H9 (cell line): Measurements from ENCODE around the gene AKAP1. TPM values are rescaled to one million over a fixed set of nuclear protein-coding genes. Genes with fewer than 3 reads are reported as not detected.

Experiments
- DNase-seq: peaks from one replicate; pipeline ENCODE4 v3.0.0-alpha.2; 2017
- H2AFZ ChIP-seq: one replicate; pipeline ENCODE4 v1.6.1; 2013; ENCODE audit warnings: mild to moderate bottlenecking, low read length, control low read depth, moderate library complexity
- H2AK5ac ChIP-seq: 2 replicates; pipeline ENCODE4 v1.6.1; 2013; ENCODE audit warnings: low read length, control low read depth, mixed read lengths; ENCODE audit not compliant: insufficient read length
- H2BK120ac ChIP-seq: one replicate; pipeline ENCODE4 v1.6.1; 2013; ENCODE audit warnings: low read depth, mild to moderate bottlenecking, low read length, control low read depth, inconsistent platforms; ENCODE audit not compliant: poor library complexity, severe bottlenecking
- H2BK12ac ChIP-seq: 2 replicates; pipeline ENCODE4 v1.6.1; 2013; ENCODE audit warnings: low read length, control low read depth, mixed read lengths, low read depth; ENCODE audit not compliant: insufficient read length
- H2BK15ac ChIP-seq: 2 replicates; pipeline ENCODE4 v1.6.1; 2013; ENCODE audit warnings: low read depth, low read length, control low read depth
- H2BK20ac ChIP-seq: one replicate; pipeline ENCODE4 v1.6.1; 2013; ENCODE audit warnings: low read depth, mild to moderate bottlenecking, low read length, control low read depth, inconsistent platforms; ENCODE audit not compliant: poor library complexity, severe bottlenecking
- H2BK5ac ChIP-seq: 2 replicates; pipeline ENCODE4 v1.6.1; 2013; ENCODE audit warnings: low read length, control low read depth, mixed read lengths; ENCODE audit not compliant: insufficient read length
- H3K14ac ChIP-seq: 2 replicates; pipeline ENCODE4 v1.6.1; 2013; ENCODE audit warnings: low read length, control low read depth; ENCODE audit not compliant: insufficient read depth
- H3K18ac ChIP-seq: 2 replicates; pipeline ENCODE4 v1.6.1; 2013; ENCODE audit warnings: low read depth, mild to moderate bottlenecking, mixed read lengths, low read length, control low read depth; ENCODE audit not compliant: insufficient read length
- H3K23ac ChIP-seq: 2 replicates; pipeline ENCODE4 v1.6.1; 2013; ENCODE audit warnings: low read length, control low read depth, mixed read lengths, low read depth; ENCODE audit not compliant: insufficient read length
- H3K23me2 ChIP-seq: 2 replicates; pipeline ENCODE4 v1.6.1; 2013; ENCODE audit warnings: low read depth, mild to moderate bottlenecking, mixed read lengths, low read length, control low read depth; ENCODE audit not compliant: insufficient read length, poor library complexity, severe bottlenecking
- H3K27ac ChIP-seq: 2 replicates; pipeline ENCODE4 v1.5.1; 2013; ENCODE audit warnings: low read length, control low read depth, mixed read lengths, low read depth; ENCODE audit not compliant: insufficient read length
- H3K27me3 ChIP-seq: 2 replicates; pipeline ENCODE4 v1.6.1; 2013; ENCODE audit warnings: low read length, control low read depth, inconsistent platforms; ENCODE audit not compliant: insufficient read depth
- H3K4ac ChIP-seq: 2 replicates; pipeline ENCODE4 v1.6.1; 2013; ENCODE audit warnings: low read depth, mild to moderate bottlenecking, control low read depth, inconsistent platforms, low read length, moderate library complexity
- H3K4me1 ChIP-seq: 2 replicates; pipeline ENCODE4 v1.6.1; 2013; ENCODE audit warnings: low read length, control low read depth, inconsistent platforms; ENCODE audit not compliant: insufficient read depth
- H3K4me2 ChIP-seq: 2 replicates; pipeline ENCODE4 v1.6.1; 2013; ENCODE audit warnings: low read length, control low read depth, mixed read lengths; ENCODE audit not compliant: insufficient read length, insufficient read depth
- H3K56ac ChIP-seq: 2 replicates; pipeline ENCODE4 v1.6.1; 2013; ENCODE audit warnings: low read depth, mild to moderate bottlenecking, mixed read lengths, low read length, control low read depth; ENCODE audit not compliant: insufficient read length
- H3K79me1 ChIP-seq: 2 replicates; pipeline ENCODE4 v1.6.1; 2013; ENCODE audit warnings: low read depth, mild to moderate bottlenecking, moderate library complexity, low read length, control low read depth, inconsistent platforms; ENCODE audit not compliant: insufficient read depth, poor library complexity, severe bottlenecking
- H3K79me2 ChIP-seq: 2 replicates; pipeline ENCODE4 v1.6.1; 2013; ENCODE audit warnings: low read length, control low read depth, inconsistent platforms; ENCODE audit not compliant: insufficient read depth
- H3K9ac ChIP-seq: 2 replicates; pipeline ENCODE4 v1.6.1; 2013; ENCODE audit warnings: low read length, control low read depth, mixed read lengths; ENCODE audit not compliant: insufficient read length; ENCODE audit errors: extremely low read depth
- H3K9me3 ChIP-seq: one replicate; pipeline ENCODE4 v1.6.1; 2013; ENCODE audit warnings: low read depth, low read length, inconsistent platforms; ENCODE audit not compliant: control insufficient read depth
- H3T11ph ChIP-seq: one replicate; pipeline ENCODE4 v1.6.1; 2013; ENCODE audit warnings: mild to moderate bottlenecking, low read length, control low read depth, inconsistent platforms
- H4K20me1 ChIP-seq: one replicate; pipeline ENCODE4 v1.6.1; 2013; ENCODE audit not compliant: control insufficient read depth, insufficient read length, insufficient read depth
- H4K5ac ChIP-seq: 2 replicates; pipeline ENCODE4 v1.6.1; 2013; ENCODE audit warnings: low read depth, mild to moderate bottlenecking, mixed read lengths, low read length, control low read depth; ENCODE audit not compliant: insufficient read length
- H4K8ac ChIP-seq: replicated peaks from 2 replicates; pipeline ENCODE4 v1.6.1; 2013; ENCODE audit warnings: low read length, control low read depth, mixed read lengths, low read depth; ENCODE audit not compliant: insufficient read length
- H4K91ac ChIP-seq: 2 replicates; pipeline ENCODE4 v1.6.1; 2013; ENCODE audit warnings: low read depth, mild to moderate bottlenecking, moderate library complexity, mixed read lengths, low read length, control low read depth; ENCODE audit not compliant: insufficient read length
- H3K27ac Mint-ChIP-seq, 3 experiments: 2 replicates in 2 of 3; 3 replicates in 1 of 3; pipeline ENCODE4 v1.8.0; 2020 to 2021; ENCODE audit warnings: mixed read lengths in 3 of 3, mild to moderate bottlenecking in 1 of 3, moderate library complexity in 1 of 3
- H3K27me3 Mint-ChIP-seq: 2 replicates; pipeline ENCODE4 v1.8.0; 2021; ENCODE audit warnings: low read depth, mild to moderate bottlenecking, moderate library complexity, mixed read lengths
- H3K36me3 Mint-ChIP-seq, 3 experiments: 2 replicates in 2 of 3; 3 replicates in 1 of 3; pipeline ENCODE4 v1.8.0; 2020 to 2021; ENCODE audit warnings: low read depth in 3 of 3, mixed read lengths in 3 of 3; ENCODE audit not compliant: insufficient read depth in 1 of 3
- H3K4me1 Mint-ChIP-seq, 2 experiments: 2 replicates each; pipeline ENCODE4 v1.8.0; 2020; ENCODE audit warnings: mixed read lengths in 2 of 2
- H3K4me3 Mint-ChIP-seq, 2 experiments: 2 replicates in 1 of 2; 3 replicates in 1 of 2; pipeline ENCODE4 v1.8.0; 2020 to 2021; ENCODE audit warnings: mild to moderate bottlenecking in 2 of 2, mixed read lengths in 2 of 2, moderate library complexity in 1 of 2
- H3K9me3 Mint-ChIP-seq, 2 experiments: 2 replicates in 1 of 2; 3 replicates in 1 of 2; pipeline ENCODE4 v1.8.0; 2020; ENCODE audit warnings: mild to moderate bottlenecking in 2 of 2, mixed read lengths in 2 of 2, moderate library complexity in 1 of 2
- CTCF ChIP-seq: fragments of 200-600 bp; sonication (generic); conservative IDR thresholded peaks from 3 replicates; pipeline ENCODE4 v1.8.0; 2021; ENCODE audit warnings: antibody characterized with exemption, mild to moderate bottlenecking
- WGBS: extraction: QIAGEN DNeasy Blood & Tissue Kit; methylation state at CpG from one replicate; pipeline ENCODE4 v1.1.7; 2013; ENCODE audit warnings: missing lambda C conversion rate, low lambda C conversion rate, mixed read lengths; ENCODE audit not compliant: insufficient read length; ENCODE audit errors: extremely low coverage; 5-methylcytosine and 5-hydroxymethylcytosine counted together
- total RNA-seq: library from RNA; stranded (reverse); gene quantifications from 2 replicates; pipeline ENCODE4 v1.2.1, GENCODE V29; 2021

Gene AKAP1
- total RNA-seq, 1 experiment from 2014 or later = 61.2 TPM

GRCh38 chr17:57077000-57077399 is 8.0 kb upstream of the AKAP1 start:
- H3K9ac ChIP-seq = no peak overlapping the region
- H3K27ac ChIP-seq = no peak overlapping the region
- H4K5ac ChIP-seq = no peak overlapping the region
- no peak overlapping the region for H3K4me3 Mint-ChIP-seq
- no peak overlapping the region; a peak in 1 of 7 replicates for H3K27ac Mint-ChIP-seq
- H3K79me2 ChIP-seq = no peaks in the 10 kb centered on the region
- no peak overlapping the region for H3K23ac ChIP-seq
- no peak overlapping the region for H3K56ac ChIP-seq
- no peaks in the 10 kb centered on the region for H3K9me3 Mint-ChIP-seq
- no peak overlapping the region for H3K18ac ChIP-seq
- DNase-seq = no peak
- H3K36me3 Mint-ChIP-seq = no peaks in the 10 kb centered on the region; a peak in 1 of 7 replicates
- H2AK5ac ChIP-seq = no peak overlapping the region
- no peaks in the 10 kb centered on the region for H3K9me3 ChIP-seq
- no CpG with 5 or more reads among the region's 2 CpGs for WGBS
- H3K4me2 ChIP-seq = no peak overlapping the region
- H2BK15ac ChIP-seq = no peak overlapping the region
- no peak overlapping the region for H4K8ac ChIP-seq
- no peaks in the 10 kb centered on the region for H3K27me3 ChIP-seq
- H3K4me1 ChIP-seq = peaks cover 2% of the 10 kb centered on the region; the same call in 1 of the 2 replicates
- H4K20me1 ChIP-seq = no peaks in the 10 kb centered on the region
- H3K14ac ChIP-seq = no peak overlapping the region
- H2BK12ac ChIP-seq = no peak overlapping the region
- no peaks in the 10 kb centered on the region for H3K23me2 ChIP-seq
- no peak overlapping the region for H3T11ph ChIP-seq
- H3K4ac ChIP-seq = no peak overlapping the region
- no peak for TF ChIP-seq CTCF
- H2BK20ac ChIP-seq = no peak overlapping the region
- H4K91ac ChIP-seq = no peak overlapping the region
- peaks cover 48 to 53% of the 10 kb centered on the region in 2 experiments for H3K4me1 Mint-ChIP-seq
- no peaks in the 10 kb centered on the region for H3K79me1 ChIP-seq
- H3K27me3 Mint-ChIP-seq = no peaks in the 10 kb centered on the region; the same call in 1 of the 2 replicates
- H2BK120ac ChIP-seq = no peak overlapping the region
- no peak overlapping the region for H2AFZ ChIP-seq
- no peak overlapping the region for H2BK5ac ChIP-seq
